A549 (cell line): ENCODE measurements around the gene PLEKHG4B. TPM values are rescaled to one million over a fixed set of nuclear protein-coding genes. Genes with fewer than 3 reads are reported as not detected.

Experiments used
- ATAC-seq, 2 experiments: fragments of 200-7000 bp in 1 of 2; fragments of >200 bp in 1 of 2; cut with Nextera tagmentation in 1 of 2; cut with Tn5 transposase in 1 of 2; 3 replicates each; pipeline versions ENCODE4 v1.8.0 to v1.9.1; 2018 to 2020; ENCODE audit warnings: mild to moderate bottlenecking in 1 of 2, moderate library complexity in 1 of 2
- CTCF ChIA-PET: fragments of 300-600 bp; sonication (Branson Sonifier 250); formaldehyde crosslinking; extraction: SDS; loops from one replicate; lab custom pipeline; 2021; ENCODE audit warnings: antibody characterized with exemption, inconsistent platforms; lab: Yijun Ruan, JAX
- POLR2A ChIA-PET: fragments of 350-600 bp; formaldehyde crosslinking; extraction: SDS; loops from one replicate; lab custom pipeline; 2021; ENCODE audit warnings: antibody characterized with exemption, inconsistent platforms; lab: Yijun Ruan, JAX
- DNase-seq, 2 experiments: peaks; one replicate each; pipeline versions ENCODE4 v3.0.0 to v3.0.0-alpha.2; 2011 to 2016; ENCODE audit warnings: low read depth in 1 of 2, low spot score in 1 of 2
- FAIRE-seq: peaks from 2 replicates; lab custom pipeline; 2011; peaks lifted over from hg19 to GRCh38; lab: Jason Lieb, UNC
- H3K27ac ChIP-seq, 2 experiments: fragments of >200 bp; sonication (Bioruptor Twin); formaldehyde crosslinking; 3 replicates each; pipeline ENCODE4 v1.5.1; 2016 to 2017
- H3K4me1 ChIP-seq: fragments of >200 bp; sonication (Bioruptor Twin); formaldehyde crosslinking; 3 replicates; pipeline ENCODE4 v1.6.1; 2016
- H3K4me2 ChIP-seq: fragments of >200 bp; sonication (Bioruptor Twin); formaldehyde crosslinking; 3 replicates; pipeline ENCODE4 v1.6.1; 2016
- H3K4me3 ChIP-seq: fragments of >200 bp; sonication (Bioruptor Twin); formaldehyde crosslinking; 3 replicates; pipeline ENCODE4 v1.5.1; 2016
- H3K9me3 ChIP-seq: fragments of >200 bp; sonication (Bioruptor Twin); formaldehyde crosslinking; 3 replicates; pipeline ENCODE4 v1.6.1; 2016
- BHLHE40 ChIP-seq: IDR thresholded peaks from 2 replicates; pipeline ENCODE4 v1.6.1; 2012; ENCODE audit warnings: low read depth, low read length, inconsistent platforms
- EHF ChIP-seq: fragments of 250-450 bp; sonication (Bioruptor Pico); IDR thresholded peaks from 2 replicates; pipeline ENCODE4 v1.5.0; 2020; ENCODE audit warnings: mild to moderate bottlenecking
- EHMT2 ChIP-seq: fragments of 200-600 bp; sonication (generic); IDR thresholded peaks from 2 replicates; pipeline ENCODE4 v1.6.1; 2016; ENCODE audit warnings: antibody characterized with exemption, low read depth, mild to moderate bottlenecking, moderate library complexity
- ESRRA ChIP-seq: fragments of 150-350 bp; IDR thresholded peaks from 2 replicates; pipeline ENCODE4 v1.6.1; 2014; ENCODE audit warnings: mild to moderate bottlenecking, low read length, borderline replicate concordance
- FOSB ChIP-seq: fragments of 250-450 bp; sonication (Bioruptor Pico); IDR thresholded peaks from 2 replicates; pipeline ENCODE4 v1.5.0; 2020; ENCODE audit warnings: mild to moderate bottlenecking, moderate library complexity
- FOXS1 ChIP-seq: fragments of 250-450 bp; sonication (Bioruptor Pico); IDR thresholded peaks from 2 replicates; pipeline ENCODE4 v1.5.0; 2020; ENCODE audit warnings: mild to moderate bottlenecking, moderate library complexity
- HDAC2 ChIP-seq: fragments of 200-600 bp; sonication (generic); IDR thresholded peaks from 2 replicates; pipeline ENCODE4 v1.6.1; 2016
- HOXA7 ChIP-seq: fragments of 250-450 bp; sonication (Bioruptor Pico); IDR thresholded peaks from 2 replicates; pipeline ENCODE4 v1.5.0; 2020; ENCODE audit warnings: mild to moderate bottlenecking, moderate library complexity
- HOXB13 ChIP-seq: fragments of 250-450 bp; sonication (Bioruptor Pico); IDR thresholded peaks from 2 replicates; pipeline ENCODE4 v1.5.0; 2020; ENCODE audit warnings: low read depth, mild to moderate bottlenecking, moderate library complexity
- JUNB ChIP-seq: fragments of >200 bp; sonication (Bioruptor Twin); formaldehyde crosslinking; IDR thresholded peaks from 2 replicates; pipeline ENCODE4 v1.6.1; 2016
- KDM1A ChIP-seq: fragments of 200-600 bp; sonication (generic); IDR thresholded peaks from 2 replicates; pipeline ENCODE4 v1.6.1; 2016; ENCODE audit warnings: low read depth, mild to moderate bottlenecking
- MAFK ChIP-seq: fragments of 450-650 bp; IDR thresholded peaks from 2 replicates; pipeline ENCODE4 v1.6.1; 2014; ENCODE audit not compliant: partially characterized antibody
- NFE2L2 ChIP-seq: fragments of 150-350 bp; conservative IDR thresholded peaks from 2 replicates; pipeline ENCODE4 v1.6.1; 2014; ENCODE audit warnings: low read length
- NPAS2 ChIP-seq: fragments of 250-450 bp; sonication (Bioruptor Pico); IDR thresholded peaks from 2 replicates; pipeline ENCODE4 v1.8.0; 2022; ENCODE audit warnings: mild to moderate bottlenecking, moderate library complexity, borderline replicate concordance
- NR3C1 ChIP-seq: fragments of >200 bp; sonication (Bioruptor Twin); formaldehyde crosslinking; IDR thresholded peaks from 3 replicates; pipeline ENCODE4 v1.6.1; 2017
- RARB ChIP-seq: fragments of 250-450 bp; sonication (Bioruptor Pico); IDR thresholded peaks from 2 replicates; pipeline ENCODE4 v1.8.0; 2021; ENCODE audit warnings: mild to moderate bottlenecking, moderate library complexity
- ZSCAN20 ChIP-seq: fragments of 250-450 bp; sonication (Bioruptor Pico); IDR thresholded peaks from 2 replicates; pipeline ENCODE4 v1.8.0; 2022; ENCODE audit warnings: mild to moderate bottlenecking, moderate library complexity
- WGBS: methylation state at CpG from one replicate; pipeline ENCODE4 v1.1.6; 2017; ENCODE audit errors: missing lambda C conversion rate; 5-methylcytosine and 5-hydroxymethylcytosine counted together
- polyA plus RNA-seq, 4 experiments: library from polyadenylated mRNA; depleted of rRNA in 3 of 4; stranded (reverse); fragments of >200 nt; fragmentation: RNase III in 1 of 4; extraction: RNeasy Plus Mini Kit Qiagen cat#74134 plus additional on column Dnase treatment in 1 of 4; gene quantifications; 2 replicates in 3 of 4; 3 replicates in 1 of 4; pipeline ENCODE4 v1.2.3, GENCODE V29; 2011 to 2017
- TF ChIP-seq, protein P1 (sequence below): fragments of 250-450 bp; sonication (Bioruptor Pico); IDR thresholded peaks from 2 replicates; pipeline ENCODE4 v1.5.0; 2020; ENCODE audit warnings: low read depth, mild to moderate bottlenecking, moderate library complexity
- TF ChIP-seq, protein P2 (sequence below): IDR thresholded peaks from 2 replicates; pipeline ENCODE4 v1.6.1; 2012; ENCODE audit warnings: low read depth, borderline replicate concordance
- TF ChIP-seq, protein P3 (sequence below): IDR thresholded peaks from 2 replicates; pipeline ENCODE4 v1.6.1; 2012

Gene PLEKHG4B
- polyA plus RNA-seq, 2 of the 4 experiments (the other 2 are of a cell fraction): 0.57 to 0.59 TPM

DNA sequence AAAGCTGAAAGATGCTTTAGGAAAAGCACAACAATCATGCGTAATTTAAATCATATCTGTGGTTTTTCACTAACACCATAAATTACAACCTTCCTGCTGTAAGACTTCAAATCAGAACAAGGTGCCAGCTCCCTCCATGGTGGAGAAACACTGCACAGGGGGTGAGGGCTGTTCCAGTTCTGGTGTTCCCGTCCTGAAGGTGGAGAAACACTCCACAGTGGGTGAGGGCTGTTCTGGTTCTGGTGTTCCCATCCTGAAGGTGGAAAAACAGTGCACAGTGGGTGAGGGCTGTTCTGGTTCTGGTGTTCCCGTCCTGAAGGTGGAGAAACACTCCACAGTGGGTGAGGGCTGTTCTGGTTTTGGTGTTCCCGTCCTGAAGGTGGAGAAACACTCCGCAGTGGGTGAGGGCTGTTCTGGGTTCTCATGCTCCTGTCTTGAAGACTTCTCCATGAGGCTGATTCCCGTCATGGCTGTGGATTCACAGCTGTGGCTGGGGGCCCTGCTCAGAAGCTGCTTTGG, 12.9 kb downstream of the PLEKHG4B start:
- TF ChIP-seq NPAS2: no peak
- POLR2A ChIA-PET: no interaction called here
- no peak overlapping the region for H3K27ac ChIP-seq
- CTCF ChIA-PET: interaction anchor here (1.0 to 1.4 kb wide), 3 partner anchors 10 to 16 kb away, joined by 3 read pairs; no protein-coding TSS in a partner anchor
- no peaks in the 10 kb centered on the region for H3K4me1 ChIP-seq
- H3K4me2 ChIP-seq: no peak overlapping the region
- no peak overlapping the region for H3K4me3 ChIP-seq
- DNase-seq: no peak
- FAIRE-seq: no peak
- WGBS: 45% methylated on average over 6 of the region's 6 CpGs
- ATAC-seq: no peak
- no peaks in the 10 kb centered on the region for H3K9me3 ChIP-seq

DNA sequence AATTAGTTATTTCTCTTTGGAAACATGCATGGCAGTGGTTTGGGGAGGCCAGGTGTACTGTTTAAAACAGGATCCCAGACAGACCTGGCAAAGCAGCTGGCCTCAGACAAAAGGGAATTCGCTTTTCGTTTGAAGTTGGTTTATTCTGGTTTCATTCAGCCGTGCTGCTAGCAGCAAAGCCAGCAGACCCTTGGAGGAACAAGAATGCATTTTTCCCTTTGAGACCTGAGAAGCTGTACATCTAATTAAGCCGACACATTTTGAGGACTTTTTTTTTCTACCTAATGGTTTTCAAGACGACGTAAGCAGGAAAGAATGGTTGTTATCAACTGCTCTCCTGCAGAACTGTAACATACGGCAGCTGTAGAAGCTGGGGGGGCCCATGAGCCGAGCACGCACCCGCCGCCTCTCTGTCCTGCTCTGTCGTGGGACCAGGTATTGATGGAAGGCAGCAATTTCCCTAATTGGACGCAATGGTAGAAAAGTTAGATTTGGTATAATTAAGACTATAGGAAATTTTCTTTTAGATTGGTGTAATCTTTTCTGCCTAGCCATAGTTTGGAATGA, 13.6 kb downstream of the PLEKHG4B start:
- DNase-seq: no peak
- H3K4me2 ChIP-seq: no peak overlapping the region
- H3K9me3 ChIP-seq: no peaks in the 10 kb centered on the region
- whole genome bisulfite sequencing: 73% methylated on average over 13 of the region's 13 CpGs
- FAIRE-seq: no peak
- ChIA-PET CTCF (interaction anchor here (0.7 to 1.2 kb wide), 3 partner anchors 10 to 71 kb away, joined by 3 read pairs; no protein-coding TSS in a partner anchor), POLR2A (no interaction called here)
- TF ChIP-seq EHF (CRISPR knock-in tag): no peak
- TF ChIP-seq RARB (CRISPR knock-in tag): no peak
- no peak for TF ChIP-seq HDAC2
- no peak for TF ChIP-seq KDM1A
- no peak for ATAC-seq
- H3K4me1 ChIP-seq: no peaks in the 10 kb centered on the region
- no peak overlapping the region for H3K27ac ChIP-seq
- no peak overlapping the region for H3K4me3 ChIP-seq

DNA sequence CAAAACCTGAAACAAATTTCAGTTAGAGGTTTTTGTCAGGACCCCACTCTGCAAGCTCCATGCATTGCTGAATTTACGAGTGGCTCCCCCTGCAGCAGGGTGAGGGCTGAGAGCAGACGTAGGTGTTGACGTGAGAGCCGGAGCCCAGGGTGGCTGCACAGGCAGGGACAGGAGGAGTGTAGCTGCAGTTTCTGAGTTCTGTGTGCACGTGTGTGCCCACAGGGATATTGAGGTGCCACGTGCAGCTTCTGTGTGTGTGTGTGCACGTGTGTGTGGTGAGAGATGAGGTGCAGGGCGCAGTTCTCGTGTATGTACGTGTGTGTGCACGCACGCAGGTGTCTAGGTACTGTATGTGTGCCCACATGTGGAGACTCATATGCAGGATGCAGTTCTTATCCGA, 14.6 kb downstream of the PLEKHG4B start:
- ChIA-PET POLR2A (no interaction called here), CTCF (interaction anchor here (0.9 kb wide), 1 partner anchor 9 kb away, joined by 3 read pairs; no protein-coding TSS in a partner anchor)
- FAIRE-seq: no peak
- no peaks in the 10 kb centered on the region for H3K4me1 ChIP-seq
- WGBS: 59% methylated on average over 12 of the region's 13 CpGs
- no peak overlapping the region for H3K4me2 ChIP-seq
- TF ChIP-seq, protein P1, sequence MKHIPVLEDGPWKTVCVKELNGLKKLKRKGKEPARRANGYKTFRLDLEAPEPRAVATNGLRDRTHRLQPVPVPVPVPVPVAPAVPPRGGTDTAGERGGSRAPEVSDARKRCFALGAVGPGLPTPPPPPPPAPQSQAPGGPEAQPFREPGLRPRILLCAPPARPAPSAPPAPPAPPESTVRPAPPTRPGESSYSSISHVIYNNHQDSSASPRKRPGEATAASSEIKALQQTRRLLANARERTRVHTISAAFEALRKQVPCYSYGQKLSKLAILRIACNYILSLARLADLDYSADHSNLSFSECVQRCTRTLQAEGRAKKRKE (CRISPR knock-in tag): no peak
- TF ChIP-seq BHLHE40 (no peak), ESRRA (no peak), FOXS1 (CRISPR knock-in tag) (no peak), NR3C1 (no peak), NFE2L2 (no peak), JUNB (no peak)
- TF ChIP-seq, protein P2, sequence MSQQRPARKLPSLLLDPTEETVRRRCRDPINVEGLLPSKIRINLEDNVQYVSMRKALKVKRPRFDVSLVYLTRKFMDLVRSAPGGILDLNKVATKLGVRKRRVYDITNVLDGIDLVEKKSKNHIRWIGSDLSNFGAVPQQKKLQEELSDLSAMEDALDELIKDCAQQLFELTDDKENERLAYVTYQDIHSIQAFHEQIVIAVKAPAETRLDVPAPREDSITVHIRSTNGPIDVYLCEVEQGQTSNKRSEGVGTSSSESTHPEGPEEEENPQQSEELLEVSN: no peak
- H3K4me3 ChIP-seq: no peak overlapping the region
- DNase-seq: no peak
- peak in 1 of 2 experiments; percentile 43; a peak in 2 of 6 replicates for ATAC-seq
- H3K9me3 ChIP-seq: no peaks in the 10 kb centered on the region
- no peak overlapping the region for H3K27ac ChIP-seq

DNA sequence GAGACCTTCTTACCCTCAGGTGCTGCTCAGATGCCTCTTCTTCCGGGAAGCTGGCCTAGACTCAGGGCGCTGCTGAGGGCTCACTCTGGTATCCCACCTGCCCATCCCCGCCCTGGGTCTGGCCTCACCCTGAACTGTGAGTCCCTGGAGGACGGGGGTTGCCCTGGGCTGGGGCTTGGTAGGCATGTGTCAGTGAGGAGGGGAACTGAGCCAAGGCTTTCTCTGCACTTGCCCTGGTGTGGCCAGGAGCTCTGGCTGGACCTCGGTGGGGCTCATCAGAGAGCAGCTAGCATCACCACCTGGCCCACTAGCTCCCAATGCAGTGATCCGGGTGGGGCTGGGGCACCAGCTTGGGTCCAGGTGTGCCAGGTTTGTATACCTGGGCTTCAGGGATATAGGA, 15.6 kb downstream of the PLEKHG4B start:
- DNase-seq: no peak
- FAIRE-seq: no peak
- ChIA-PET POLR2A (no interaction called here), CTCF (interaction anchor here (0.9 to 1.1 kb wide), 2 partner anchors 8 to 9 kb away, joined by 3 to 5 read pairs; no protein-coding TSS in a partner anchor)
- 10% methylated on average over 2 of the region's 6 CpGs for WGBS
- H3K4me1 ChIP-seq: no peaks in the 10 kb centered on the region
- H3K4me2 ChIP-seq: no peak overlapping the region
- TF ChIP-seq ZSCAN20: no peak
- no peak for TF ChIP-seq HOXA7
- no peak for TF ChIP-seq MAFK
- no peak for TF ChIP-seq HOXB13 (CRISPR knock-in tag)
- TF ChIP-seq, protein P3, sequence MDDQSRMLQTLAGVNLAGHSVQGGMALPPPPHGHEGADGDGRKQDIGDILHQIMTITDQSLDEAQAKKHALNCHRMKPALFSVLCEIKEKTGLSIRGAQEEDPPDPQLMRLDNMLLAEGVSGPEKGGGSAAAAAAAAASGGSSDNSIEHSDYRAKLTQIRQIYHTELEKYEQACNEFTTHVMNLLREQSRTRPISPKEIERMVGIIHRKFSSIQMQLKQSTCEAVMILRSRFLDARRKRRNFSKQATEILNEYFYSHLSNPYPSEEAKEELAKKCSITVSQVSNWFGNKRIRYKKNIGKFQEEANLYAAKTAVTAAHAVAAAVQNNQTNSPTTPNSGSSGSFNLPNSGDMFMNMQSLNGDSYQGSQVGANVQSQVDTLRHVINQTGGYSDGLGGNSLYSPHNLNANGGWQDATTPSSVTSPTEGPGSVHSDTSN: no peak
- no peak for TF ChIP-seq EHMT2
- TF ChIP-seq HDAC2: no peak
- TF ChIP-seq, protein P1 (CRISPR knock-in tag): no peak
- no peak for TF ChIP-seq FOSB (CRISPR knock-in tag)
- TF ChIP-seq, all 56 proteins: peak for 0
- Histone ChIP-seq H3K9me3 (no peaks in the 10 kb centered on the region), H3K4me3 (no peak overlapping the region), H3K27ac (no peak overlapping the region)
- no peak for ATAC-seq
